Endothelial cell of umbilical vein (primary cell): ENCODE data around the gene DSG4. TPM values are rescaled to one million over a fixed set of nuclear protein-coding genes. Genes with fewer than 3 reads are reported as not detected.

Experiments used
- BruUV-seq: library from RNA; stranded (reverse); fragments of 400-500 nt; replicated peaks from 2 replicates; lab custom pipeline; 2021; lab: Mats Ljungman, UMichigan
- CTCF ChIA-PET: fragments of 300-600, 350-600 bp; sonication (Branson Sonifier 250); formaldehyde crosslinking; loops from one replicate; lab custom pipeline; 2021; ENCODE audit warnings: antibody characterized with exemption, inconsistent platforms; lab: Charles Lee
- POLR2A ChIA-PET: fragments of 300-600, 350-600 bp; sonication (Branson Sonifier 250); formaldehyde crosslinking; loops from one replicate; lab custom pipeline; 2021; ENCODE audit warnings: antibody characterized with exemption, inconsistent platforms; lab: Charles Lee
- DNase-seq: peaks from one replicate; pipeline ENCODE4 v3.0.0-alpha.2; 2011; ENCODE audit warnings: low read depth, low spot score
- FAIRE-seq: peaks from 2 replicates; lab custom pipeline; 2011; peaks lifted over from hg19 to GRCh38; lab: Jason Lieb, UNC
- H2AFZ ChIP-seq: 2 replicates; pipeline ENCODE4 v1.6.0; 2012; ENCODE audit warnings: low read depth, low read length, control low read depth, inconsistent platforms
- H3K27ac ChIP-seq: 2 replicates; pipeline ENCODE4 v1.5.1; 2011; ENCODE audit warnings: low read depth, mild to moderate bottlenecking, control low read depth, low read length, moderate library complexity; ENCODE audit not compliant: insufficient read depth
- H3K27me3 ChIP-seq, 2 experiments: 2 replicates each; pipeline versions ENCODE4 v1.6.0 to v1.6.1; 2011; ENCODE audit warnings: low read length in 2 of 2, mixed read lengths in 1 of 2; ENCODE audit not compliant: control insufficient read depth in 2 of 2, insufficient read depth in 2 of 2
- H3K36me3 ChIP-seq, 2 experiments: 2 replicates in 1 of 2; 3 replicates in 1 of 2; pipeline ENCODE4 v1.5.1; 2011; ENCODE audit warnings: low read length in 2 of 2, mild to moderate bottlenecking in 1 of 2, moderate library complexity in 1 of 2; ENCODE audit not compliant: control insufficient read depth in 2 of 2, insufficient read depth in 2 of 2; ENCODE audit errors: extremely low read depth in 1 of 2
- H3K4me1 ChIP-seq: 3 replicates; pipeline ENCODE4 v1.5.1; 2011; ENCODE audit warnings: mild to moderate bottlenecking, low read length; ENCODE audit not compliant: control insufficient read depth, insufficient read depth; ENCODE audit errors: extremely low read depth
- H3K4me2 ChIP-seq: 2 replicates; pipeline ENCODE4 v1.6.1; 2011; ENCODE audit warnings: low read length, control low read depth, mixed read lengths; ENCODE audit not compliant: insufficient read depth
- H3K4me3 ChIP-seq, 3 experiments: fragments of 200-600 bp in 1 of 3; sonication (generic), shearing (Covaris generic) in 1 of 3; replicated peaks in 1 of 3; 2 replicates each; pipeline ENCODE4 v1.5.1; 2011 to 2016; ENCODE audit warnings: control low read depth in 3 of 3, low read length in 3 of 3, mild to moderate bottlenecking in 2 of 3, inconsistent platforms in 1 of 3, low read depth in 1 of 3, moderate library complexity in 1 of 3; ENCODE audit not compliant: insufficient read depth in 1 of 3
- H3K79me2 ChIP-seq: 2 replicates; pipeline ENCODE4 v1.6.0; 2012; ENCODE audit warnings: low read length, inconsistent platforms; ENCODE audit not compliant: control insufficient read depth, insufficient read depth
- H3K9ac ChIP-seq: replicated peaks from 2 replicates; pipeline ENCODE3; 2011; ENCODE audit warnings: low read length, control low read depth; ENCODE audit not compliant: insufficient read depth; ENCODE audit errors: extremely low read depth
- H3K9me1 ChIP-seq: replicated peaks from 3 replicates; pipeline ENCODE4 v1.6.0; 2011; ENCODE audit warnings: mild to moderate bottlenecking, low read length; ENCODE audit not compliant: control insufficient read depth, insufficient read depth; ENCODE audit errors: extremely low read depth
- H3K9me3 ChIP-seq: replicated peaks from 2 replicates; pipeline ENCODE4 v1.5.1; 2012; ENCODE audit warnings: low read length, inconsistent platforms; ENCODE audit not compliant: control insufficient read depth, insufficient read depth
- H4K20me1 ChIP-seq: replicated peaks from 2 replicates; pipeline ENCODE3; 2011; ENCODE audit warnings: mild to moderate bottlenecking, low read length; ENCODE audit not compliant: control insufficient read depth, insufficient read depth; ENCODE audit errors: extremely low read depth
- CTCF ChIP-seq, 2 donors: IDR thresholded peaks; 1 replicate in 1 of 2; 2 replicates in 1 of 2; pipeline ENCODE4 v1.5.1; 2011; ENCODE audit warnings: low read length in 2 of 2, mild to moderate bottlenecking in 2 of 2, moderate library complexity in 2 of 2, control low read depth in 1 of 2, inconsistent platforms in 1 of 2, low read depth in 1 of 2; ENCODE audit not compliant: insufficient read depth in 1 of 2; ENCODE audit errors: extremely low read depth in 1 of 2
- EZH2 ChIP-seq: IDR thresholded peaks from 2 replicates; pipeline ENCODE4 v1.6.1; 2012; ENCODE audit warnings: borderline replicate concordance, low read depth, mild to moderate bottlenecking, moderate library complexity, low read length, inconsistent platforms; ENCODE audit not compliant: severe bottlenecking
- FOS ChIP-seq: IDR thresholded peaks from 2 replicates; pipeline ENCODE4 v1.6.1; 2011; ENCODE audit warnings: mild to moderate bottlenecking, low read length, moderate library complexity, borderline replicate concordance; ENCODE audit not compliant: insufficient read depth
- GATA2 ChIP-seq: IDR thresholded peaks from 2 replicates; pipeline ENCODE4 v1.7.0; 2011; ENCODE audit warnings: low read depth, mild to moderate bottlenecking, moderate library complexity, mixed read lengths, low read length; ENCODE audit not compliant: insufficient read length, insufficient read depth
- JUN ChIP-seq: IDR thresholded peaks from 2 replicates; pipeline ENCODE4 v1.6.1; 2011; ENCODE audit warnings: borderline replicate concordance, low read depth; ENCODE audit not compliant: insufficient read length, insufficient read depth
- MAX ChIP-seq: IDR thresholded peaks from 2 replicates; pipeline ENCODE4 v1.6.1; 2011; ENCODE audit not compliant: insufficient read depth, insufficient read length
- MYC ChIP-seq: IDR thresholded peaks from one replicate; pipeline ENCODE4 v1.6.1; 2011; ENCODE audit warnings: mild to moderate bottlenecking, low read depth, low read length
- POLR2A ChIP-seq: IDR thresholded peaks from 2 replicates; pipeline ENCODE4 v1.6.1; 2012; ENCODE audit warnings: low read depth, mild to moderate bottlenecking, control low read depth, low read length
- POLR2AphosphoS5 ChIP-seq: IDR thresholded peaks from 2 replicates; pipeline ENCODE4 v1.6.1; 2012; ENCODE audit warnings: low read depth, mild to moderate bottlenecking, control low read depth, low read length, moderate library complexity; ENCODE audit not compliant: insufficient read depth
- dilution Hi-C: fragments of 300-500 bp; cut with MboI; formaldehyde crosslinking; loops from one replicate; pipeline ENCODE4 v1.15.0; 2019; ENCODE audit warnings: low sequenced_read_pairs; ENCODE audit not compliant: extremely low pct_ligation_motif_present
- intact Hi-C: fragments of 100-400 bp; cut with micrococcal nuclease; formaldehyde crosslinking; loops from one replicate; pipeline ENCODE4 v1.10.0; 2022
- polyA plus RNA-seq, 4 experiments: library from polyadenylated mRNA; depleted of rRNA in 3 of 4; stranded (reverse) in 3 of 4; unstranded in 1 of 4; fragments of >200 nt; gene quantifications; 2 replicates each; pipeline versions ENCODE4 v1.2.1 to v1.2.3, GENCODE V29; 2011 to 2012; ENCODE audit warnings: missing spikeins in 1 of 4
- total RNA-seq: library from RNA; stranded (reverse); gene quantifications from 2 replicates; pipeline ENCODE4 v1.2.3, GENCODE V29; 2021

DSG4 gene
- total and polyA plus RNA-seq, 2 donors (not counting 3 experiments of a cell fraction or from before 2014, with no cell fraction given) = not detected

GRCh38 chr18:31407649-31408048 lies 31.1 kb downstream of the DSG4 start:
- no peak for FAIRE-seq
- dilution Hi-C loops (no loop called here), intact Hi-C loops (no loop called here)
- Histone ChIP-seq H3K9me3 (no peaks in the 10 kb centered on the region), H2AFZ (no peak overlapping the region), H3K27me3 (no peaks in the 10 kb centered on the region), H4K20me1 (peaks cover 2% of the 10 kb centered on the region), H3K9me1 (no peaks in the 10 kb centered on the region), H3K4me3 (no peak overlapping the region), H3K79me2 (no peaks in the 10 kb centered on the region), H3K36me3 (no peaks in the 10 kb centered on the region), H3K4me2 (no peak overlapping the region), H3K4me1 (no peaks in the 10 kb centered on the region), H3K27ac (no peak overlapping the region), H3K9ac (no peak overlapping the region)
- ChIA-PET POLR2A (no interaction called here), CTCF (interaction anchor here (1.4 kb wide), 1 partner anchor 9 kb away, joined by 6 read pairs; no protein-coding TSS in a partner anchor)
- no TSS peak for BruUV-seq
- no peak for TF ChIP-seq POLR2A
- TF ChIP-seq EZH2 = no peak
- TF ChIP-seq FOS = no peak
- TF ChIP-seq CTCF (IDR thresholded peaks at IDR 0.05; ENCODE audit: extremely low read depth in 1 of 2, insufficient read depth in 1 of 2, low read depth in 1 of 2, low read length in 2 of 2) = no peak
- no peak for TF ChIP-seq MYC
- TF ChIP-seq JUN = no peak
- no peak for TF ChIP-seq GATA2
- TF ChIP-seq POLR2AphosphoS5 = no peak
- no peak for TF ChIP-seq MAX
- DNase-seq = no peak
